H9 (cell line): Measurements from ENCODE around the gene PCBP2. TPM values are rescaled to one million over a fixed set of nuclear protein-coding genes. Genes with fewer than 3 reads are reported as not detected.
A peak's percentile ranks its signal among the peaks of the same experiment; 100 is the strongest.

Experiments
- DNase-seq: peaks from one replicate; pipeline ENCODE4 v3.0.0-alpha.2; 2017
- H2AFZ ChIP-seq: one replicate; pipeline ENCODE4 v1.6.1; 2013; ENCODE audit warnings: mild to moderate bottlenecking, low read length, control low read depth, moderate library complexity
- H2AK5ac ChIP-seq: 2 replicates; pipeline ENCODE4 v1.6.1; 2013; ENCODE audit warnings: low read length, control low read depth, mixed read lengths; ENCODE audit not compliant: insufficient read length
- H2BK120ac ChIP-seq: one replicate; pipeline ENCODE4 v1.6.1; 2013; ENCODE audit warnings: low read depth, mild to moderate bottlenecking, low read length, control low read depth, inconsistent platforms; ENCODE audit not compliant: poor library complexity, severe bottlenecking
- H2BK12ac ChIP-seq: 2 replicates; pipeline ENCODE4 v1.6.1; 2013; ENCODE audit warnings: low read length, control low read depth, mixed read lengths, low read depth; ENCODE audit not compliant: insufficient read length
- H2BK15ac ChIP-seq: 2 replicates; pipeline ENCODE4 v1.6.1; 2013; ENCODE audit warnings: low read depth, low read length, control low read depth
- H2BK20ac ChIP-seq: one replicate; pipeline ENCODE4 v1.6.1; 2013; ENCODE audit warnings: low read depth, mild to moderate bottlenecking, low read length, control low read depth, inconsistent platforms; ENCODE audit not compliant: poor library complexity, severe bottlenecking
- H2BK5ac ChIP-seq: 2 replicates; pipeline ENCODE4 v1.6.1; 2013; ENCODE audit warnings: low read length, control low read depth, mixed read lengths; ENCODE audit not compliant: insufficient read length
- H3K14ac ChIP-seq: 2 replicates; pipeline ENCODE4 v1.6.1; 2013; ENCODE audit warnings: low read length, control low read depth; ENCODE audit not compliant: insufficient read depth
- H3K18ac ChIP-seq: 2 replicates; pipeline ENCODE4 v1.6.1; 2013; ENCODE audit warnings: low read depth, mild to moderate bottlenecking, mixed read lengths, low read length, control low read depth; ENCODE audit not compliant: insufficient read length
- H3K23ac ChIP-seq: 2 replicates; pipeline ENCODE4 v1.6.1; 2013; ENCODE audit warnings: low read length, control low read depth, mixed read lengths, low read depth; ENCODE audit not compliant: insufficient read length
- H3K23me2 ChIP-seq: 2 replicates; pipeline ENCODE4 v1.6.1; 2013; ENCODE audit warnings: low read depth, mild to moderate bottlenecking, mixed read lengths, low read length, control low read depth; ENCODE audit not compliant: insufficient read length, poor library complexity, severe bottlenecking
- H3K27ac ChIP-seq: 2 replicates; pipeline ENCODE4 v1.5.1; 2013; ENCODE audit warnings: low read length, control low read depth, mixed read lengths, low read depth; ENCODE audit not compliant: insufficient read length
- H3K27me3 ChIP-seq: 2 replicates; pipeline ENCODE4 v1.6.1; 2013; ENCODE audit warnings: low read length, control low read depth, inconsistent platforms; ENCODE audit not compliant: insufficient read depth
- H3K4ac ChIP-seq: 2 replicates; pipeline ENCODE4 v1.6.1; 2013; ENCODE audit warnings: low read depth, mild to moderate bottlenecking, control low read depth, inconsistent platforms, low read length, moderate library complexity
- H3K4me1 ChIP-seq: 2 replicates; pipeline ENCODE4 v1.6.1; 2013; ENCODE audit warnings: low read length, control low read depth, inconsistent platforms; ENCODE audit not compliant: insufficient read depth
- H3K4me2 ChIP-seq: 2 replicates; pipeline ENCODE4 v1.6.1; 2013; ENCODE audit warnings: low read length, control low read depth, mixed read lengths; ENCODE audit not compliant: insufficient read length, insufficient read depth
- H3K56ac ChIP-seq: 2 replicates; pipeline ENCODE4 v1.6.1; 2013; ENCODE audit warnings: low read depth, mild to moderate bottlenecking, mixed read lengths, low read length, control low read depth; ENCODE audit not compliant: insufficient read length
- H3K79me1 ChIP-seq: 2 replicates; pipeline ENCODE4 v1.6.1; 2013; ENCODE audit warnings: low read depth, mild to moderate bottlenecking, moderate library complexity, low read length, control low read depth, inconsistent platforms; ENCODE audit not compliant: insufficient read depth, poor library complexity, severe bottlenecking
- H3K79me2 ChIP-seq: 2 replicates; pipeline ENCODE4 v1.6.1; 2013; ENCODE audit warnings: low read length, control low read depth, inconsistent platforms; ENCODE audit not compliant: insufficient read depth
- H3K9ac ChIP-seq: 2 replicates; pipeline ENCODE4 v1.6.1; 2013; ENCODE audit warnings: low read length, control low read depth, mixed read lengths; ENCODE audit not compliant: insufficient read length; ENCODE audit errors: extremely low read depth
- H3K9me3 ChIP-seq: one replicate; pipeline ENCODE4 v1.6.1; 2013; ENCODE audit warnings: low read depth, low read length, inconsistent platforms; ENCODE audit not compliant: control insufficient read depth
- H3T11ph ChIP-seq: one replicate; pipeline ENCODE4 v1.6.1; 2013; ENCODE audit warnings: mild to moderate bottlenecking, low read length, control low read depth, inconsistent platforms
- H4K20me1 ChIP-seq: one replicate; pipeline ENCODE4 v1.6.1; 2013; ENCODE audit not compliant: control insufficient read depth, insufficient read length, insufficient read depth
- H4K5ac ChIP-seq: 2 replicates; pipeline ENCODE4 v1.6.1; 2013; ENCODE audit warnings: low read depth, mild to moderate bottlenecking, mixed read lengths, low read length, control low read depth; ENCODE audit not compliant: insufficient read length
- H4K8ac ChIP-seq: replicated peaks from 2 replicates; pipeline ENCODE4 v1.6.1; 2013; ENCODE audit warnings: low read length, control low read depth, mixed read lengths, low read depth; ENCODE audit not compliant: insufficient read length
- H4K91ac ChIP-seq: 2 replicates; pipeline ENCODE4 v1.6.1; 2013; ENCODE audit warnings: low read depth, mild to moderate bottlenecking, moderate library complexity, mixed read lengths, low read length, control low read depth; ENCODE audit not compliant: insufficient read length
- H3K27ac Mint-ChIP-seq, 3 experiments: 2 replicates in 2 of 3; 3 replicates in 1 of 3; pipeline ENCODE4 v1.8.0; 2020 to 2021; ENCODE audit warnings: mixed read lengths in 3 of 3, mild to moderate bottlenecking in 1 of 3, moderate library complexity in 1 of 3
- H3K27me3 Mint-ChIP-seq: 2 replicates; pipeline ENCODE4 v1.8.0; 2021; ENCODE audit warnings: low read depth, mild to moderate bottlenecking, moderate library complexity, mixed read lengths
- H3K36me3 Mint-ChIP-seq, 3 experiments: 2 replicates in 2 of 3; 3 replicates in 1 of 3; pipeline ENCODE4 v1.8.0; 2020 to 2021; ENCODE audit warnings: low read depth in 3 of 3, mixed read lengths in 3 of 3; ENCODE audit not compliant: insufficient read depth in 1 of 3
- H3K4me1 Mint-ChIP-seq, 2 experiments: 2 replicates each; pipeline ENCODE4 v1.8.0; 2020; ENCODE audit warnings: mixed read lengths in 2 of 2
- H3K4me3 Mint-ChIP-seq, 2 experiments: 2 replicates in 1 of 2; 3 replicates in 1 of 2; pipeline ENCODE4 v1.8.0; 2020 to 2021; ENCODE audit warnings: mild to moderate bottlenecking in 2 of 2, mixed read lengths in 2 of 2, moderate library complexity in 1 of 2
- H3K9me3 Mint-ChIP-seq, 2 experiments: 2 replicates in 1 of 2; 3 replicates in 1 of 2; pipeline ENCODE4 v1.8.0; 2020; ENCODE audit warnings: mild to moderate bottlenecking in 2 of 2, mixed read lengths in 2 of 2, moderate library complexity in 1 of 2
- CTCF ChIP-seq: fragments of 200-600 bp; sonication (generic); conservative IDR thresholded peaks from 3 replicates; pipeline ENCODE4 v1.8.0; 2021; ENCODE audit warnings: antibody characterized with exemption, mild to moderate bottlenecking
- WGBS: extraction: QIAGEN DNeasy Blood & Tissue Kit; methylation state at CpG from one replicate; pipeline ENCODE4 v1.1.7; 2013; ENCODE audit warnings: missing lambda C conversion rate, low lambda C conversion rate, mixed read lengths; ENCODE audit not compliant: insufficient read length; ENCODE audit errors: extremely low coverage; 5-methylcytosine and 5-hydroxymethylcytosine counted together
- total RNA-seq: library from RNA; stranded (reverse); gene quantifications from 2 replicates; pipeline ENCODE4 v1.2.1, GENCODE V29; 2021

PCBP2 gene
- total RNA-seq, 1 experiment from 2014 or later = 1,207 TPM

- no peak for TF ChIP-seq CTCF
- no peak overlapping the region for H3K4me3 Mint-ChIP-seq
These were observed 62.9 kb downstream of the PCBP2 start for GRCh38 chr12:53514628-53515290.

More at GRCh38 chr12:53514628-53515290, 62.9 kb downstream of the PCBP2 start:
- Histone ChIP-seq H3K56ac (no peak overlapping the region), H3K4me1 (no peaks in the 10 kb centered on the region; the same call in 1 of the 2 replicates), H2BK12ac (no peak overlapping the region), H3K79me1 (no peaks in the 10 kb centered on the region), H3K9ac (no peak overlapping the region), H4K91ac (no peak overlapping the region), H3K9me3 (no peaks in the 10 kb centered on the region), H2AFZ (no peak overlapping the region), H2BK120ac (no peak overlapping the region), H3K23ac (no peak overlapping the region), H3K27ac (no peak overlapping the region), H4K5ac (no peak overlapping the region), H2AK5ac (no peak overlapping the region), H3K27me3 (no peaks in the 10 kb centered on the region), H4K20me1 (no peaks in the 10 kb centered on the region), H3K18ac (no peak overlapping the region), H3K4ac (no peak overlapping the region), H3T11ph (no peak overlapping the region), H3K14ac (no peak overlapping the region), H2BK15ac (no peak overlapping the region), H2BK5ac (no peak overlapping the region), H4K8ac (no peak overlapping the region), H3K79me2 (no peaks in the 10 kb centered on the region), H2BK20ac (no peak overlapping the region), H3K23me2 (no peaks in the 10 kb centered on the region), H3K4me2 (no peak overlapping the region)
- Mint-ChIP-seq H3K27ac (peak overlapping the region in 1 of 3 experiments; percentile 19; a peak in 2 of 7 replicates), H3K4me1 (peaks cover 0 to 8% of the 10 kb centered on the region in 2 experiments; a peak in 3 of 4 replicates), H3K36me3 (peaks cover 3 to 28% (median 4%) of the 10 kb centered on the region in 3 experiments; a peak in 4 of 7 replicates), H3K9me3 (no peaks in the 10 kb centered on the region), H3K27me3 (no peaks in the 10 kb centered on the region)
- WGBS = no CpG with 5 or more reads among the region's 6 CpGs
- DNase-seq = no peak
